Lower leg skin (tissue), 4 donors: Measurements from ENCODE around the gene MSH2. TPM values are rescaled to one million over a fixed set of nuclear protein-coding genes. Genes with fewer than 3 reads are reported as not detected.

Experiments
- DNase-seq, 2 donors: peaks; one replicate each; pipeline ENCODE4 v3.0.0-alpha.2; 2019; ENCODE audit warnings: low spot score in 2 of 2
- H3K4me3 ChIP-seq: fragments of 200-600 bp; sonication (generic); 2 replicates; pipeline ENCODE4 v1.5.1; 2017; ENCODE audit warnings: mild to moderate bottlenecking, low read depth; ENCODE audit not compliant: poor library complexity, severe bottlenecking
- CTCF ChIP-seq, 3 donors: fragments of 450-650 bp; IDR thresholded peaks; one replicate each; pipeline ENCODE4 v1.5.1; 2016; ENCODE audit warnings: antibody characterized with exemption in 3 of 3, mild to moderate bottlenecking in 3 of 3, moderate library complexity in 2 of 3
- POLR2A ChIP-seq, 2 donors: fragments of 450-650 bp; IDR thresholded peaks; one replicate each; pipeline ENCODE4 v1.6.1; 2016 to 2017; ENCODE audit warnings: antibody characterized with exemption in 2 of 2, mild to moderate bottlenecking in 1 of 2, moderate library complexity in 1 of 2
- WGBS, 2 donors: methylation state at CpG; one replicate each; pipeline ENCODE4 v1.1.5; 2018; 5-methylcytosine and 5-hydroxymethylcytosine counted together
- intact Hi-C: fragments of 100-400 bp; cut with DNase I; formaldehyde crosslinking; loops from one replicate; pipeline ENCODE4 v1.15.0; 2023; ENCODE audit warnings: low total_unique reads
- total RNA-seq, 4 donors: library from RNA; depleted of rRNA; stranded (reverse); fragments of >200 nt; gene quantifications; one replicate each; pipeline ENCODE4 v1.1.0, GENCODE V29; 2016

The MSH2 gene
- total RNA-seq, 4 donors from 2014 or later: 10.6 to 11.9 (median 11.5) TPM

- intact Hi-C loops: no loop called here
- TF ChIP-seq POLR2A (IDR thresholded peaks at IDR 0.05) (no peak), CTCF (IDR thresholded peaks at IDR 0.05) (no peak)
- no peak for DNase-seq
- 12 to 13% methylated on average over 6 to 22 of the region's 22 CpGs for WGBS, 2 donors
- H3K4me3 ChIP-seq: no peak overlapping the region
Observed at GRCh38 chr2:47521666-47522285, 118.8 kb downstream of the MSH2 start.

- WGBS, 2 donors: 92 to 93% methylated on average over 4 of the region's 4 CpGs
- intact Hi-C loops: no loop called here
- no peak for DNase-seq
- no peak overlapping the region for H3K4me3 ChIP-seq
- TF ChIP-seq CTCF (IDR thresholded peaks at IDR 0.05) (no peak), POLR2A (IDR thresholded peaks at IDR 0.05) (no peak)
Observed at GRCh38 chr2:47525167-47525566, 122.2 kb downstream of the MSH2 start.

- WGBS, 2 donors: 94 to 95% methylated on average over 6 of the region's 6 CpGs
- TF ChIP-seq POLR2A (IDR thresholded peaks at IDR 0.05) (no peak), CTCF (IDR thresholded peaks at IDR 0.05) (no peak)
- H3K4me3 ChIP-seq: no peak overlapping the region
- intact Hi-C loops: no loop called here
- DNase-seq: no peak
Observed at GRCh38 chr2:47528455-47528854, 125.5 kb downstream of the MSH2 start.

- WGBS, 2 donors: 60 to 69% methylated on average over 6 of the region's 6 CpGs
- intact Hi-C loops: no loop called here
- no peak for DNase-seq
- TF ChIP-seq CTCF (IDR thresholded peaks at IDR 0.05) (no peak), POLR2A (IDR thresholded peaks at IDR 0.05) (no peak)
- no peak overlapping the region for H3K4me3 ChIP-seq
Observed at GRCh38 chr2:47528874-47529273, 125.9 kb downstream of the MSH2 start.

- WGBS, 2 donors: 81 to 82% methylated on average over 16 of the region's 16 CpGs
- no peak for DNase-seq
- H3K4me3 ChIP-seq: no peak overlapping the region
- intact Hi-C loops: no loop called here
- no peak for TF ChIP-seq CTCF (IDR thresholded peaks at IDR 0.05)
- TF ChIP-seq POLR2A (IDR thresholded peaks at IDR 0.05): no peak
Observed at GRCh38 chr2:47530105-47530760, 127.3 kb downstream of the MSH2 start.
